Iris pigment epithelial cell (primary cell): Measurements from ENCODE around the gene KCNH3.
"Not testable (repeated sequence)": the region's sequence is repeated elsewhere in the genome, so short reads cannot be mapped to it uniquely, and the experiment has no call there.

Source experiments
- DNase-seq: peaks from one replicate; pipeline ENCODE4 v3.0.0-alpha.2; 2011; ENCODE audit warnings: low read depth

The KCNH3 gene, protein sequence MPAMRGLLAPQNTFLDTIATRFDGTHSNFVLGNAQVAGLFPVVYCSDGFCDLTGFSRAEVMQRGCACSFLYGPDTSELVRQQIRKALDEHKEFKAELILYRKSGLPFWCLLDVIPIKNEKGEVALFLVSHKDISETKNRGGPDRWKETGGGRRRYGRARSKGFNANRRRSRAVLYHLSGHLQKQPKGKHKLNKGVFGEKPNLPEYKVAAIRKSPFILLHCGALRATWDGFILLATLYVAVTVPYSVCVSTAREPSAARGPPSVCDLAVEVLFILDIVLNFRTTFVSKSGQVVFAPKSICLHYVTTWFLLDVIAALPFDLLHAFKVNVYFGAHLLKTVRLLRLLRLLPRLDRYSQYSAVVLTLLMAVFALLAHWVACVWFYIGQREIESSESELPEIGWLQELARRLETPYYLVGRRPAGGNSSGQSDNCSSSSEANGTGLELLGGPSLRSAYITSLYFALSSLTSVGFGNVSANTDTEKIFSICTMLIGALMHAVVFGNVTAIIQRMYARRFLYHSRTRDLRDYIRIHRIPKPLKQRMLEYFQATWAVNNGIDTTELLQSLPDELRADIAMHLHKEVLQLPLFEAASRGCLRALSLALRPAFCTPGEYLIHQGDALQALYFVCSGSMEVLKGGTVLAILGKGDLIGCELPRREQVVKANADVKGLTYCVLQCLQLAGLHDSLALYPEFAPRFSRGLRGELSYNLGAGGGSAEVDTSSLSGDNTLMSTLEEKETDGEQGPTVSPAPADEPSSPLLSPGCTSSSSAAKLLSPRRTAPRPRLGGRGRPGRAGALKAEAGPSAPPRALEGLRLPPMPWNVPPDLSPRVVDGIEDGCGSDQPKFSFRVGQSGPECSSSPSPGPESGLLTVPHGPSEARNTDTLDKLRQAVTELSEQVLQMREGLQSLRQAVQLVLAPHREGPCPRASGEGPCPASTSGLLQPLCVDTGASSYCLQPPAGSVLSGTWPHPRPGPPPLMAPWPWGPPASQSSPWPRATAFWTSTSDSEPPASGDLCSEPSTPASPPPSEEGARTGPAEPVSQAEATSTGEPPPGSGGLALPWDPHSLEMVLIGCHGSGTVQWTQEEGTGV

DNA sequence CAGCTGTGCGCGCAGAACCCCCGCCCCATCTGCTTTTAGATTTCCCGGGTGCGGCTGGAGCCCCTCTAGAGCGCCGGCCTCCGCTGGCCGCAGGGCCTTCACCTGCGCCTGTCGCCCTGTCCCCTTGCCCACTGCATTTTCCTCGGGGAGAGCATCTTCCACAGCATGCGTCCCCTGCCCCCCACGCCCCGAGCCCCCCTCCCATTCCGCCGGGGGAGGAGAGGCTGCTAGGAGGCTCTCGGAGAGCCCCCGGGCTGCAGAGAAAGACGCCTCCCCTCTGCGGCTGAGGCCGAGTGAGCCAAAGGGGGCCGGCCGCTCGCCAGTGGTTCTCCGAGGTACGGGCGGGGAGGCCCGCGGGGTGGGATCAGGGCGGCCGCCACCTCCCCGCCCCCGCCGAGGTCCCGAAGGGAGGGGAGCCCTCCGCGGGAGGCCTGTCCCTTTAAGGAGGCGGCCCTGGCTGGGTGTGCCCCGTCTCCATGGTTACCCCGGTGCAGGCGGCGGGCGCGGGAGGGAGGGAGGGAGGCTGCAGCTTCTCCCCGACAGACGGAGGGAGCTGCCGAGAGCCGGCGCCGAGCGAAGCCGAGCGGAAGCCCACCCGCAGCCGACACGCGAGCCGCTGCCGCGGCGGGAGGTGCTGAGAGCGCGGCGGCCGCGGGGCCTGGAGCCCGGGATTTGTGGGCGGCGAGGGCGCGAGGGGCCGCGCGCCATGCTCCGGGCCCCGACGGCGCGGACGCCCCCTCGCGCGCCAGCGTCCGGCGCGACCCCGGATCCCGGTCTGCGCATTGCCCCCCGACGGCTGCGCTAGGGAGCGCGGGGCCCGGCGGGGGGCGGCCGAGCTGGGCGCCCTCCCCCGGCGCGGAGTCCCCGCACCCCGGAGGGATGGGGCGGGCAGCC, at the start of gene KCNH3:
KCNH3 (plus strand) TSS at position 521 of the 894 bp plus-strand sequence. CDS start 387 bp downstream, outside the sequence.
- peak; percentile 55 for DNase-seq

DNA sequence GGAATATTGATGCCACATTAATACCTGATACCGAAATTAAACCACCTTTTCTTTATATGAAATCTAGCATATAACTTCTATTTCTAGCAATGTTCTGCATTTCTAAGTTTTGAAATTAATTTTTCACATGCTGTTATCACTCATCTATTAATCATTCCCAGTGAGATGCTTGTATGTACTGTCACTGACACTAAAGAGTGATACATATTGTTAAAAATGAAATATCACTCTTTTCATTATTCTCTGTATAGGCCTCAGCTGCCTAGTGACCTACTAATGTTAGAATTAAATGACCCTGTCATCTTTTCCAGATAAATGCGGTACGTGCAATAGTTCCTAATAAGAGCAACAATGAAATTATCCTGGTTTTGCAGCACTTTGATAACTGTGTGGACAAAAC, 49.7 kb upstream of the KCNH3 start:
- no peak for DNase-seq

DNA sequence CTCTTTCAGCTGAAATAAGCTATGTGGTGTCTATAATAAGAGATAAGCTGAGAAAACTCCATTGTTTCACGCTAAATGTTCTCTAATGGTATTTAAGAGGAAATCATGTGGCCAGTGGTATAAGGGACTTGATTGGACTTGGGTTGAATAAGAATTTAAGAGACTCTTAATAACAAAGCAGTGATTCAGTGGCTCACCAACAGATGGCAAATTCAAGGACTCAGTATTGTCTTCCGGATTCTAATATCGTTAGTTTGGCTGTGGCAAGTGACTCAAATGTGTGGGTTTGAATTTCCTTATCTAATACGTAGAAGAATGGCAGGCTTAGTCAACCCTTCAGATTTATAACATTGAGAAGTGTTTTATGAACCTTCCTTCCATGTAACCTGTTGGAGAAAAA, 49.1 kb upstream of the KCNH3 start:
- peak; percentile 96 for DNase-seq

DNA sequence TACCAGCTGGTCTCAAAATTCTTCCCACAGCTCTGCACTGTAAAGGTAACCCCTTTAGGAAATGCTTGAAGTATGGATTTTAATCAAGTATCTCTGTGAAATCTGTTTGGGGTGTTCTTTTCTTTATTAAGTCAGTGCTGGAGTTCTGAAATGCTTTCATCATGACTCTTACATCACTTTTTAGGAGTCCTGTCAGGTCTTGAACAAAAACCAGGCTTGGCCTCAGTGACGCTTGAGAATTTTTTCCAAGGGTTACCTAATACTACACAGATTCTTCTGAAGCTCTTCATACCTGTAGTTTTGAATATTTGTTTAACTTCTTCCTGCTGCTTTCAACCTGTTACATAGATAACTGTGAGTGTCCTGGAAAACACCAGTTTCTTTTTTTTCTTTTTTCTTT, 47.0 kb upstream of the KCNH3 start:
- peak; percentile 73 for DNase-seq

DNA sequence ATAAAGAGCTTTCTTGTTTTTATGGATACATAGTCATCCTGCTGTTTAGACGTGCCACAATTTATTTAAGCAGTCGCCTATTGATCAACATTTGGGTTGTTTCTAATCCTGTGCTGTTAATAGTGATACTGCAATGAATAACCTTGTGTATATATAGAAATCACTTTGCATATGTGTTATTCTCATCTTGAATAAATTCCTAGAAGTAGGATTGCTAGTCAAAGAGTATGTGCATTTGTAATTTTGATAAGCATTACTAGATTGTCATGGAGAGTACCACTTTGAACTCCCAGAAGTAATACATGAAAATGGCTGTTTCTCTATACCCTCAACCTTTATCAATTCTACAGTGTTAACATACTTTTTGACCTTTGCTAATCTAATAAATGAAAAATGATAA, 44.9 kb upstream of the KCNH3 start:
- DNase-seq: no peak

DNA sequence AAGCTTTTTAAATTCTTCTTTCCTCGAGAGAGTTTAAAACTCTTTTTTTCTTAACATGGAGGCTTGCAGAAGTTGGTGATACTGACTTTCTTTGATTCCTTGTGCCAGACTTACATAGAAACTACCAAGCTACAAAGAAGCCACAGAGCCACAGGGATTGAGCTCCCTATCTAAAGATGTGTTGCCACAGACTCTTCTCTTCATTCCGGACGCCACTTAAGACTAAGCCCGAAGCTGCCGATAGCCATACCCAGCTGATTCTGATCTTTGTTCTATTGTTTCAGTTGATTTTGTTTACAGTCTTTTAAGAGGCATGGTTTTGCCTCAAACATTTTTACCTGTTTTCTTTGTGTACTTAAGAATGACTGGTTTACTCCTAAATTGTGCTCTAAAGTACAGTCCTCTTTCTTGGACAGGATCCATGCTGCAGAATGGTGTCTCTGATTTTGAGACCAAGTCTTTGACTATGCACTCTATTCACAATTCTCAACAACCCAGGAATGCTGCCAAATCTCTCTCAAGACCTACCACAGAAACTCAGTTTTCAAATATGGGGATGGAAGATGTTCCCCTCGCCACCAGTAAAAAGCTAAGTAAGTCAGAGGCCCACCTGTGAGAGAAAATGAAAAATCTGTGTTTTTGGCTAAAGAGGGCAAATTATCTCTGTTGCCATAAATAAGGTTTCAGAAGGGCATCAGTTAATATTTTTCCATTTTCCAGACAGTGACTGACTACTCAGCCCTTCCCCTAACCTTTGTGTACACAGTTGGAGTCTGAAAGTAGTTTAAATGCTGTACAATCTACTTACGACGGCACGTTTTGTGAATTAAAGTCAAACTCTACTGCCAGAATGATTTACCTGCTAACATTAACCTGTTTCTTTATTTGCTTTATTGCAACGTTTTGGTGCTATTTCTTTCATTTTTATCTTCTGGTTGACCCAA, 42.1 kb upstream of the KCNH3 start:
- no peak for DNase-seq

DNA sequence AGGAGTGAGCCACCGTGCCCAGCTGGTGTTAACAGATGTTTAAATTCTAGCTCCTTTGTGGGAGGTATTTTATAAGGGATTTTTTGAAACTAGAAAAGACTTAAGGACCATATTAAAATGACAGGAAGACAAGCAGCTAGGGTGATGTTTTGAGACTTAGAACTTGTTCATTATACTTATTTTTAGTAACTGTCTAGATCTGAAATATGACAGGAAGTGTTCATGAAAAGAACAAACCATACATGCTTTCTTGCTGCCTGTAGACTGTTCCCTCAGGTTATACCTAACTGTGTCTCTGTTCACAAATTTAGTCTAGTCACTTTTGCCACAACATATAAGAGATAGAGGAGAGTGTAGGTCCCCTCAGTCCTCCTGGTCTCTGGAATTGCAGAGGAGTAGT, 36.9 kb upstream of the KCNH3 start:
- DNase-seq: no peak

DNA sequence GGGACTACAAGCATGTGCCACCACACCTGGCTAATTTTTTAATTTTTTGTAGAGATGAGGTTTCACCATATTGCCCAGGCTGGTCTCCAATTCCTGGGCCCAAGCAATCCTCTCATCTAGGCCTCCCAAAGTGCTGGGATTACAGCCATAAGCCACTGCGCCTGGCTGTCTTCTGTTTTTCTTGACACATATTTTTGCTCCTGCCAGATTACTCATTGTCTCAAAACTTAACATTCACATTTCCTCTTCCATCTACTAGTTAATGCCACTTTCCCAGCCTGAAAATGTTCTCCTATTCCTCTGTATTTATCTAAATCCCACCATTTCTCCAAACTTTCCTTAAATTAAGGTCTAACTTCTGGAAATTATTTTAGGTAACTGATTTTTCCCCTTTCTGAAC, 36.2 kb upstream of the KCNH3 start:
- DNase-seq: peak; percentile 49

DNA sequence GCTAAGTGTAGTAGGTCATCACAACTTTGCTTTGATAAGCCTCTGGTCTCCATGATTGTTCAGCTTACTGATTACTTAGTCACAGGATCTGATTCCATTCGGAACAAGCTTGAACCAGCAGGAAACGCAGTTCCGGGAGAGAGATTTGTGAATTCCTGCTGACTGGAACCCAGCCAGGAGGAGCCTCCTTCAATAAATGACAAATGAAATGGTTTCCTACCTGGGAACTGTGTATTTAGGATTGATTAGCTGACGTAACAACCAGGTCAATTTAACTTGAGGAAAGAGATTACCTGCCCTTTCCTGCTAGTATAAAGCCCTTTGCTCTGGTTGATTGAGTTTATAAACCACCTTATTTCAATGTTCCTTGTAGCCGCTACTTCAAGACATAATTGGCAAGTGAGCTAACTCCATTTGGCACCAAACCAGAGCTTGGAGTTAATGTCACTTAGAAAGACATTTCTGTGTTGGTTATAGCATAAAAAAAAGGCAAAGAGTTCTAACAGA, 35.1 kb upstream of the KCNH3 start:
- peak; percentile 81 for DNase-seq

DNA sequence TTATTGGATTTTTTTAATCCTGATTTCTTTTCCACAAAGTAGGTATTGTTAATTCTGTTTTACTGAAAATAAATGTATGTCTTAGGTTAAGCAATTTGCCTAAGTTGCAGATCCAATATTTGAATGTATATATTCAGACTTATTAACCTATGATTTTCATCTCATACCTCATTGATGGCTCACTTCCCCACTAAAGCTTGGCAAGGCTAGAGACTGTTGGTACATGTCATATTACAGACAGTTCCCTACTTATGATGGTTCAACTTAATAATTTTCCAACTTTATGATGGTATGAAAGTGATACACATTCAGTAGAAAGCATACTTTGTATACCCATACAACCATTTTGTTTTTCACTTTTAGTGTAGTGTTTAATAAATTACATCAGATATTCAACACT, 33.2 kb upstream of the KCNH3 start:
- peak; percentile 70 for DNase-seq

DNA sequence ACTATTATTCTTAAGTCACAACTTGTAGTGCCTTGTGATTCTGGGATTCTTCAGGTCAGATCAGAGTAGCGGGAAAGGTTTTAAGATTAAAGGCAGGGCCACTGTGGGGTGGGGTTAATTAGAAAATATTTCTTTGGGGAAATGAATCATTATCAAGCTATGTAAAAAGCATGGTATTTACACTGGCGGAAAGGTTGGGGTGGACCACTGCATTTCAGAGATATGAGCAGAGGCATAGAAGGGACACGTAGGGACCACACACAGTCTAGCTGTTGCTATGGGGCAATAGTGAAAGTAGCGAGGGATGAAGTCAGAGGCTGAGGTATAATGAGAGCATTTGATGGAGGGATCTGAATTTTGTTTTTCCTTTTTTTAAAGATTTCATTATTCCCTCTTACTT, 31.7 kb upstream of the KCNH3 start:
- peak; percentile 98 for DNase-seq

DNA sequence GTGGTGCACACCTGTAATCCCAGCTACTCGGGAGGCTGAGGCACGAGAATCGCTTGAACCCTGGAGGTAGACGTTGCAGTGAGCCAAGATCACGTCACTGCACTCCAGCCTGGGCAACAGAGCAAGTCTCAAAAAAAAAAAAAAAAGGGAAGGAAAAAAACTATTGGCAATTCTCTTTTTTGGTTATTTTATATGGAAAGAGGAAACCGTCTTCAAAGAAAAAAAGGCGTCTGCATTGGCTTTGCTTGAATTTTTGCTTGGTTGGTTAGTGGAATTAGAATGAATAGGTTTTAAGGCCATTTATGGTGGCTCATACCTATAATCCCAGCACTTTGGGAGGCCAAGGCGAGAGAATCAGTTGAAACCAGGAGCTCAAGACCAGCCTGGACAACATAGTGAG, 29.1 kb upstream of the KCNH3 start:
- DNase-seq: not testable (repeated sequence)

DNA sequence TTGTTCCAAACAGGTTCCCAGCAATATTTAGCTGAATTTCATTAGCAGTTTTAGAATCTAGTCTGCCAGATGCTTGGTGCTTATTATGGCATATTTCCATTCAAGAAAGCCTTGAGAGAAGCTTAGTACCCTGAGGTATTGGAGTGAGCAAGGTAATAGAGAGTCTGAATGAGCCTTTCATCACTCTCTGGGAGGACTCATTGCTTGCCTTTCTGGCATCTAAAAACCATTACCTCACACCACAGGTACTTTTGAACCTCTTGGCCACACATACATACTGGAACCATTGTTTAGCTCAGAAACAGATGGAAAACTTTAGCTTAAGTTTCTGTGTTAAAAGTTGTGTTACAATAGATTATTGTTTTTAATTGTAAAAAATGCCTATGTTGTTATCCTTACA, 27.4 kb upstream of the KCNH3 start:
- DNase-seq: no peak

DNA sequence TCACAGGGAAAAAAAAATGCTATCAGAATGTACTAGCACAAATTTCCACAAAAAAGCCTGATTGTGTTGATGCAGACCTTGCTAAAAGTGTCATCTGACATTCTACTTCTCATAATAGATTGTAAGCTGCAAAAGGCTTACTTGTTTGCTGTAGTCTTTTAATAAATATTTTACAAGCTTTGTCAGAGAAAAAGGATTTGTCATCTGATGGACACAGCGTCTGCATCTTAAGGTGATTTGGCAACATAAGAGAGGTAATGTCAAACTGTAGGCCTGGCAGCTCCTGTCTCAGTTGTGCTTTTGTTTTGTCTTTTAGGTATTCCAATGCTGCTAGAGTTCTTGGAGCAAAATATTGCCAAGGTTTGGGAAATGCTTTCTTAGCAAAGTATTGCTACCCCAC, 26.3 kb upstream of the KCNH3 start:
- no peak for DNase-seq

DNA sequence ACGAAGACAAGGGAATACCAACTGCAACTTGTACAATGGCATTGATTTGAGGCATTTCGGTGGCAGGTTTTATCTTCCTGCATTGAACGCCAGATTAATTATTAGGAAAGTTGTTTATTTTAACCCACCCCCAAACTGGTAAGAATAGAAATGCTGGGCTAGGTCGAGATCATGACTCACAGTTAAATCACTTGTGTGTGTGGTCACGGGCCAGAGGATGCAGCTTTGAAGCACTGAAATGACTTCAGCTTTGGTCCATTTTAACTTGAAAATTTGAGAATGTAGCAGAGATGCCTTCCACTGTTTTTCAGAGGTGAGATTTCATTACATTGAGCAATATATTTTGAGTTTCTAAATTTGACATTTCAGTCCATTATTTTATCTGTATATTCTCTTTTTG, 23.6 kb upstream of the KCNH3 start:
- DNase-seq: peak; percentile 91

DNA sequence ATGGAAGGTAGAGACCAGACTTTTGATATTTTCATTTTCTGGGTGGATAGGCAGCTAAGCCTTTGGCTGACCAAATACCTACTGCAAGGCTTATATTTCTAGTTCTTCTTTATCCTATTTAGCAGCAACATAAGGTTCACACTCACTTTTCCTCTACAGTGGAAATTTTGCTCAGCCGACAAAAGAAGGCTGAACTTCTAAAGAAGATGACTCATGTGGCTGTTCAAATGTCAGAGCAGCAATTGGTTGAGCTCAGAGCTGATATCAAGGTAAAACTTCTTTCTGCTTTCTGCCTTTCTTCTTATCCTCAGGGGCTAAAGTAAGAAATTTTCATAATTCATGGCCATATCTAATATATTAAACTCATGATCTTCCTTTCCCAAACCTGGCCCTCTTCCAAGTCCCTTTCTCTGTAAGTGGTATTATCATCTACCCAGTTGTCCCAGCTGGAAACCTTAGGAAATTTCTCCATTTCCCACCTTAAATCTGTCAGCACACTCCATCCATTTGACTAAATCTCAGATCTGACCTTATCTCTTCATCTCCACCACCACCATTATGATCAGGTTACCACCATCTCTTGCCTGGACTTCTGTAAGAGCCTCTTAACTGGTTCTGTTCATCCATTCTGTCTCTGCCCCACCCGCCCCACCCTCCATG, 19.8 kb upstream of the KCNH3 start:
- peak; percentile 76 for DNase-seq

DNA sequence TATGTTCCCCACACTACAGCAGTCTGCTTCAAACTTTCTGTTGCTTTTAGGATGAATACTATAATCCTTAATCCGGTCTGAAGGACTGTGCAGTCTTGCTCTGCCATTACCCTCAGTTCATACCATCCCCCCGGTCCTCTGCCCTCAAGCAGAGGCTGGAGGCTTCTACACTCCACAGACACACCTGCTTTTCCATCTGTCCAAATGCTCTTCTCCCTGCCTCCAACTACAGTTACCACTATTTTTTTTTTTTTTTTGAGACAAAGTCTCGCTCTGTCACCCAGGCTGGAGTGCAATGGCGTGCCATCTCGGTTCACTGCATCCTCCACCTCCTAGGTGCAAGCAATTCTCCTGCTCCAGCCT, 19.3 kb upstream of the KCNH3 start:
- no peak for DNase-seq

DNA sequence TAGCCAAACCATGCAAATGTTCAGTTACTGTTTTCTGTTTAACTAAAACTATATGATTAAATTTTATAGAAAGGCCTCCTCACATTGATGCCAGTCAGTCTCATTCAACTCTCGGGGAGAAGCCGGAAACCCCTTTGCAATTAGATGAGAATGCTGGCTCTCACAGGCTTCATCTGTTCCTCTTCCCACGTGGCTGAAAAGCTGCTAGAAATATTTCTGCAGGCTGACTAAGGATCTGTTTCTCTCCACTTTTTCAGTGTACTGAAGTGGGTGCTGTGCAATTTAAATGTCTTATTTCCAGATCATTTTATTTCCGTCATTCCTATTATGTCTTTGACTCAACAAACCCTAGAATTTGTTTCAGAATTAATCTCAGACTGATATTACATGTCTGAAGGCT, 17.4 kb upstream of the KCNH3 start:
- DNase-seq: no peak

DNA sequence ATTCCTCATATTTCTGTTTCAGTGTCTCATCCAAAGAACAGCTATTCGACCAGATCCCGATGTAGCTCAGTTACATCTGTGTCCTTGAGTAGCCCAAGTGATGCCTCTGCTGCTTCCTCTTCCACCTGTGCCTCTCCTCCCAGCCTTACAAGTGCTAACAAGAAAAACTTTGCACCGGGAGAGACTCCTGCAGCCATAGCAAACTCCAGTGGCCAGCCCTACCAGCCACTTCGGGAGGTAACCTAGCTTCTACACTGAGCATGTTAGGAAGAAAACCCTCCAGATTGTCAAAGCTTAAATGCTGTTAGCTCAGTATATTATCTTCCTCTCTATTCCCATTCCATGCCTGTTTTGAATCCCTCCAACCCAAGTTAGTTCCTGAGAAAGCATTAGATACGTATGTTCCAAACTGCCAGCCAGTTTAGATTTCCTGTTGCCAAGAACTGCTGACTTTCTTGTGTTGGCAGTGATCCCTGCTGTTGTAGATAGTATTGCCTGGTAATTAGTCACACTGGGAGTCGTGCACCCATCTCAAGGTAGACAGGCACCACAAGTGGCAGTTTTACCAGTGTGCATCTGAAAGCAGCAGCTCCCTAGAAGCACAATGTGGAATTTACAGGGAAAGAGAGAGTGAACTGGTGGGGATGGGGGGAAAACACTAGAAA, 14.0 kb upstream of the KCNH3 start:
- peak; percentile 34 for DNase-seq
